Activated naive CD4-positive, alpha-beta T cell treated with anti-CD3 and anti-CD28 coated beads, Interleukin-2, amount 50 U/mL, for 24 hours (primary cell): ENCODE results near the gene TMC2.
"Not testable (repeated sequence)": the region's sequence is repeated elsewhere in the genome, so short reads cannot be mapped to it uniquely, and the experiment has no call there.

Source experiments
- H3K27ac Mint-ChIP-seq: one replicate; pipeline ENCODE4 v1.8.0; 2021; ENCODE audit warnings: mild to moderate bottlenecking, mixed read lengths
- H3K27me3 Mint-ChIP-seq: one replicate; pipeline ENCODE4 v1.8.0; 2021; ENCODE audit warnings: mixed read lengths
- H3K36me3 Mint-ChIP-seq: one replicate; pipeline ENCODE4 v1.8.0; 2021; ENCODE audit warnings: mixed read lengths
- H3K4me1 Mint-ChIP-seq: one replicate; pipeline ENCODE4 v1.8.0; 2021; ENCODE audit warnings: mixed read lengths
- H3K4me3 Mint-ChIP-seq: one replicate; pipeline ENCODE4 v1.8.0; 2021; ENCODE audit warnings: mild to moderate bottlenecking, mixed read lengths
- H3K9me3 Mint-ChIP-seq: one replicate; pipeline ENCODE4 v1.8.0; 2021; ENCODE audit warnings: mixed read lengths

Gene TMC2

DNA sequence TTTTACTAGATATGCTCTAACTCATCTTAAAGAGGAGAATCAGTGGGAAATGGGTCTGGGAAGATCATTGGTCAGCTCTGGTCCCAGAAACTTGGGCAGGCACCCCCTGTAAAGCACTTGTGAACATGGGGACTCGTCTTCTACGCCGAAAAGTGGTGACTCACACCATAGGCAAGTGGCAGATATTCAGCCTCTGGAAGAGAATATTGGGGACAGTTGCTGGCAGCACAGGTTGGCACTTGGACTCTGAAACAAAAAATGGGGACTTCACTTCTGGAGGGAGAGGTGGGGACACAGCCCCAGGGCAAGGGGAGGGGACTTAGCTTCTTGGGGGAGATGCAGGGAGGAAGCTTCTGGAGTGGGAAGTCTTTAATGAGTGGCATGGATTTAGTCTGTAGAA is 15.8 kb upstream of the TMC2 start:
- Mint-ChIP-seq H3K36me3 (no peaks in the 10 kb centered on the region), H3K27ac (no peak overlapping the region), H3K27me3 (no peaks in the 10 kb centered on the region), H3K4me3 (no peak overlapping the region), H3K4me1 (peaks cover 16% of the 10 kb centered on the region), H3K9me3 (no peaks in the 10 kb centered on the region)

- peaks cover 20% of the 10 kb centered on the region for H3K4me1 Mint-ChIP-seq
- no peaks in the 10 kb centered on the region for H3K9me3 Mint-ChIP-seq
- H3K36me3 Mint-ChIP-seq, result no peaks in the 10 kb centered on the region
- no peaks in the 10 kb centered on the region for H3K27me3 Mint-ChIP-seq
- no peak overlapping the region for H3K4me3 Mint-ChIP-seq
- H3K27ac Mint-ChIP-seq, result no peak overlapping the region
Observed at GRCh38 chr20:2521369-2522305, 14.7 kb upstream of the TMC2 start.

DNA sequence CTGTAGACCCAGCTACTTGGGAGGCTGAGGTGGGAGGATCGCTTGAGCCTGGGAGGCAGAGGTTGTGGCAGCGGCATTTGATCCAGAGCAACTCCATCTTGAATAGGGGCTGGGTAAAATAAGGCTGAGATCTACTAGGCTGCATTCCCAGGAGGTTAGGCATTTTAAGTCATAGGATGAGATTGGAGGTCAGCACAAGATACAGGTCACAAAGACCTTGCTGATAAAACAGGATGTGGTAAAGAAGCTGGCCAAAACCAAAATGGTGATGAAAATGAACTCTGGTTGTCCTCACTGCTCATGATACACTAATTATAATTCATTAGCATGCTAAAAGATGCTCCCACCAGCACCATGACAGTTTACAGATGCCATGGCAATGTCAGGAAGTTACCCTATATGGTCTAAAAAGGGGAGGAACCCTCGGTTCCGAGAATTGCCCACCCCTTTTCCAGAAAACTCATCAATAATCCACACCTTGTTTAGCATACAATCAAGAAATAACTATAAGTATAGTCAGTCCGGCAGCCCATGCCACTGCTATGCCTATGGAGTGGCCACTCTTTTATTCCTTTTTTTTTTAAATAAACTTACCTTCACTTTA is 13.4 kb upstream of the TMC2 start:
- peaks cover 20% of the 10 kb centered on the region for H3K4me1 Mint-ChIP-seq
- H3K4me3 Mint-ChIP-seq, H3K27ac Mint-ChIP-seq, H3K36me3 Mint-ChIP-seq, H3K9me3 Mint-ChIP-seq, H3K27me3 Mint-ChIP-seq: not testable (repeated sequence)

DNA sequence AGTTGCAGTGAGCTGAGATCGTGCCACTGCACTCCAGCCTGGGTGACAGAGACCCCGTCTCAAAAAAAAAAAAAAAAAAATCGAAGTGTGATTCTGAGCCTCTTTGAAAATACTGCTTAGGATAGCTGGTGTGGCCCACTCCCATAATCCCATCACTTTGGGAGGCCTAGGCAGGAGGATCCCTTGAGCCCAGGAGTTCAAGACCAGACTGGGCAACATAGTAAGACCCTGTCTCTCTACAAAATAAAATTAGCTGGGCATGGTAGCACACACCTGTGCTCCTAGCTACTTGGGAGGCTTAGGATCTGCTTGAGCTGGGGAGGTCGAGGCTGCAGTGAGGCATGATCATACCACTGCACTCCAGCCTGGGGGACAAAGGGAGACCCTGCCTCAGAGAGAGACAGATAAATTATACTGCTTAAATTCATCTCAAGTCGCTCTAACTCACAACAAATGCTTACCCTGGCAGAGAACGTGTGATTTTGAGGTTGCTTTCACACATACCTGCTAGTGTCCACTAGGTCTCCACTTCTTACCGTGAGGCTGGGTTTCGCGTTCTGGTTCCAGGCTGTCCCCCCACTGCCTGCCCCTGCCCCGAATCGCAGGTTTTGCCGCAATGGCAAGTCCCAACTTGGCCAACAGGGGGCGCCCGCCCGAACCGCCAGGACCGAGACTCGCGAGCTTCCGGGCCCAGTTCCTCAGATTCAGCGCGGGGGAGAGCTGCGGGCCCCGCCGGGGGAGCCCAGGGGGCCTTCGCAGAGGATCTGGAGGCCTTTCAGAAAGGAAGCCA is 12.3 kb upstream of the TMC2 start:
- Mint-ChIP-seq H3K9me3 (no peaks in the 10 kb centered on the region), H3K4me1 (peaks cover 20% of the 10 kb centered on the region), H3K27me3 (no peaks in the 10 kb centered on the region), H3K27ac (peak overlapping the region; percentile 49), H3K4me3 (peak overlapping the region; percentile 88), H3K36me3 (no peaks in the 10 kb centered on the region)

DNA sequence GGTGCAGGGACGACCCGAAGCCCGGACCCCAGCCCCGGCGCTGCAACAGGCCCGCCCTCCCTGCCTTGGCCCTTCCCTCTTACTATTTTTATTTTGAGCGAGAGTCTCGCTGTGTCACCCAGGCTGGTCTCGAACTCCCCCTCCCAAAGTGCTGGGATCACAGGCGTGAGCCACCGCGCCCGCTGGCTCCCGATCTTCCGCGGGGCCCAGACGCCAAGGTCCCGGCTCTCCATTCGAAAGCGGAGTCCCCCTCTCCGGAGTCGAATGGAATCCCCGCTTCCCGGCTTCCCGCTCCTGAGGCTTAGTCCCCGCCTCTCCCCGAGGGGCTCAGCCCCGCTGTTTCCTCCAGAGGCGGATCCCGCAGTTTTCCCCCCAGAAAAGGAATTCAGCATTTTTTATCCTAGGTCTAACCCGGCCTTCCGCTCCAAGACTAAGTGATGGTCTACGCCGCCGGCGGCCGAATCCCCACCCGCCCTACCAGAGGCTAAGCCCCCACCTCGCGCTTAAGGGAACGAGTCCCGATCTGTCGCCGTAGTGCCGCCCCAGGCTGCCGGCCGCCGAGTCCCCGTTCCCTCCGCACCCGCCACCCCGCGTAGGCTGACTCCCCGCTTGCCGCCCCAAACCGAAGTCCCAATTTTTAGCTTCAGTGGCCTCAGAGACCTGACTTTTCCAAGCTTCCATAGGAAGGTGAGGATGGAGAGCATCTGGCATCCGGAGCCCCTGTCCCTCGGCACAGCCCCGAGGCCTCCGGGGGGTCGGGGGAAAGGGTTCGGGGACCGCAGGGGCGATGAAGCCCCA is 11.5 kb upstream of the TMC2 start:
- no peaks in the 10 kb centered on the region for H3K27me3 Mint-ChIP-seq
- H3K4me3 Mint-ChIP-seq, result peak overlapping the region; percentile 88

DNA sequence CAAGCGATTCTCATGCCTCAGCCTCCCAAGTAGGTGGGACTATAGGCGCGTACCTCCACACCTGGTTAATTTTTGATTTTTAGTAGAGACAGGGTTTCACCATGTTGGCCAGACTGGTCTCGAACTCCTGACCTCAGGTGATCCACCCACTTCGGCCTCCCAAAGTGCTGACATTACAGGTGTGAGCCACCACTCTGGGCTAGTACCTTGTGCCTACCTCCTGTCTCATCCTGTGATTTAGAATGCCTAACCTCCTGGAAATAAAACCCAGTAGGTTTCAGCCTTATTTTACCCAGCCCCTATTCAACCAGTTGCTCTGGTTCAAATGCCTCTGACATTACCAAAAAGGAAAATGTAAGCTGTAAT is 10.2 kb upstream of the TMC2 start:
- H3K9me3 Mint-ChIP-seq, H3K27me3 Mint-ChIP-seq, H3K27ac Mint-ChIP-seq, H3K36me3 Mint-ChIP-seq: not testable (repeated sequence)
- peak overlapping the region; percentile 68 for H3K4me3 Mint-ChIP-seq
- H3K4me1 Mint-ChIP-seq, result peaks cover 30% of the 10 kb centered on the region

More for the DNA sequence above, 11.5 kb upstream of the TMC2 start:
- H3K36me3 Mint-ChIP-seq, result no peaks in the 10 kb centered on the region
- no peaks in the 10 kb centered on the region for H3K9me3 Mint-ChIP-seq
- H3K4me1 Mint-ChIP-seq, result peaks cover 24% of the 10 kb centered on the region
- peak overlapping the region; percentile 68 for H3K27ac Mint-ChIP-seq

GRCh38 chr20:2527762-2528161 is 8.6 kb upstream of the TMC2 start:
- Mint-ChIP-seq H3K27me3 (no peaks in the 10 kb centered on the region), H3K4me3 (no peak overlapping the region), H3K36me3 (no peaks in the 10 kb centered on the region), H3K27ac (no peak overlapping the region), H3K4me1 (peaks cover 25% of the 10 kb centered on the region), H3K9me3 (no peaks in the 10 kb centered on the region)

GRCh38 chr20:2528671-2529271 is 7.6 kb upstream of the TMC2 start:
- Mint-ChIP-seq H3K36me3 (no peaks in the 10 kb centered on the region), H3K4me3 (no peak overlapping the region), H3K9me3 (no peaks in the 10 kb centered on the region), H3K27me3 (no peaks in the 10 kb centered on the region), H3K4me1 (peaks cover 25% of the 10 kb centered on the region), H3K27ac (no peak overlapping the region)

GRCh38 chr20:2533118-2533517 is 3.3 kb upstream of the TMC2 start:
- Mint-ChIP-seq H3K36me3 (no peaks in the 10 kb centered on the region), H3K4me3 (no peak overlapping the region), H3K27ac (no peak overlapping the region), H3K4me1 (peaks cover 10% of the 10 kb centered on the region), H3K27me3 (peaks cover 2% of the 10 kb centered on the region), H3K9me3 (no peaks in the 10 kb centered on the region)

DNA sequence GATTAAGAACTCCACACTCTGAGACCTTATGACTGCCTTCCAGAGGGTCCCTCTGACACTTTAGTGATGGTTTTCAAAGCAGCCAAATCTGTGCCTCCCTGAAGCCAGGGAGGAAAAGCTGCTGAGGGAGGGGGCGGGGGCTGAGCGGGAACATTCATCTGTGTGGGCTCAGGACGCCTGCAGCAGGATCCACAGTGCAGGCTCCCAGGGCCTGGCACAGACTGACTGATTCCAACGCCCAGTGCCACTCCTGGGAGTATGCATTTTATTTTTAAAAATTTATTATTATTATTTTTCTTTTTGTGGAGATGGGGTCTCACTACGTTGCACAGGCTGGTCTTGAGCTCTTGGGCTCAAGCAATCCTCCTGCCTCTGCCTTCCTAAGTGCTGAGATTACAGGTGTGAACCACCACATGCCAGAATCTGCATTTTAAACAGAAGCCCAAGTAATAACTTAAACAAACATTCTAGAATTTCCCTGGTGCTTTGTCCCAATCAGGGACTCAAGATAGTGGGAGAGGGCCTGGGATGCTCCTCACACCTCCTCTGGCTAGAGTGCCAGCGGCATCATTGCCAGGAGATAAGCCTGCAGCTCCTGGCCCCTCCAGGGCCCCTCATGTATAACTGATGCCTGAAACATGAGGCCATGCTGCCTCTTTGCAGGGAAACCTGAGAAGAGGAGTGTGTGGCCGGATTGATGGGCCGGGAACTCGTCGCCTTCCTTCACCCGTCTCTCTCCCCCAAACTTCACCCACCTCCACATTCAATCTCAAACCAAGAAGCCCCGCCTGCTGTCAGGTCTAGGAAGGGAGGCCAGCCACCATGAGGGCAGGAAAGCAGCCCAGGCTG is 438 bp upstream of the TMC2 start:
- no peaks in the 10 kb centered on the region for H3K36me3 Mint-ChIP-seq
- peaks cover 8% of the 10 kb centered on the region for H3K27me3 Mint-ChIP-seq
- no peak overlapping the region for H3K4me3 Mint-ChIP-seq
- H3K27ac Mint-ChIP-seq, result no peak overlapping the region
- H3K9me3 Mint-ChIP-seq, result no peaks in the 10 kb centered on the region
- no peaks in the 10 kb centered on the region for H3K4me1 Mint-ChIP-seq

DNA sequence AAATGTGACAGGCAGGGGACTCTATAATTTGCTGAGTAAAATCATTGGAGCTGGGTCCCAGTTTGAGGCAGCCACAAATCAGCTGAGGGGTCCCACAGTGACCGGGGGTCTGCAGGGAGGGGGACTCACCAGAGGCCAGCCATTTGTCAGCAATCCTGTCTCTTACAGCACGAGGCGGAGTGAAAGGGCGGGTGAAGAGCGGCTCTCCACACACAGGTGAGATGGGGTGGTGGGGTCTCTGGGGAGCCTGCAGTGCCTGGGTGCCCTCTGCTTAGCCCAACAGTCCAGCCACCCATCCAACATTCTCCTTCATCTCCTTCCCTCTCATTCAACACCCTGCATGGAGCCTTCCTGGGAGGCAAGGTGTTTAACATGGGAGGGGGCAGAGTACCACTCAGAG is 728 bp downstream of the TMC2 start:
- Mint-ChIP-seq H3K27ac (no peak overlapping the region), H3K4me3 (no peak overlapping the region), H3K27me3 (peaks cover 13% of the 10 kb centered on the region), H3K36me3 (no peaks in the 10 kb centered on the region), H3K4me1 (no peaks in the 10 kb centered on the region), H3K9me3 (no peaks in the 10 kb centered on the region)

DNA sequence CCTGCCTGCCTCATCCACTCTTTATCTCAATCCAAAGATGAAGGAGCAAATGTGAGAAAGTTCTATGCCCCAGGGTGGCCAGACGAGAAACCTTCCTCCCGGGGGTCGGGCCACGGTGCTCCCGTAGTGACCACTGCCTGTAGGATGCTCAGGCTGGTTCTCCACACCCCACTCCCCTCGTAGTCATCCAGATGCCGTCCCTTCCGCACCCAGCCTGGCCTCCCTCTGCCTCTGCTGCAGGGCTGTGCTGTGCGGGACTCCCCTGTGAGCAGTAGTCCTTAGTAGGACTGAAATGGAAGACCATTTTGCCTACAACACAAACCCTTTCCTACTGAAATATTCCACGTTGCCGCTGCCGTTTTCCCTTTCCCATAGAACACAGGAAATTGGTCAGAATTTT is 2.0 kb downstream of the TMC2 start:
- Mint-ChIP-seq H3K36me3 (no peaks in the 10 kb centered on the region), H3K27me3 (peaks cover 13% of the 10 kb centered on the region), H3K9me3 (no peaks in the 10 kb centered on the region), H3K4me1 (no peaks in the 10 kb centered on the region), H3K4me3 (no peak overlapping the region), H3K27ac (no peak overlapping the region)

DNA sequence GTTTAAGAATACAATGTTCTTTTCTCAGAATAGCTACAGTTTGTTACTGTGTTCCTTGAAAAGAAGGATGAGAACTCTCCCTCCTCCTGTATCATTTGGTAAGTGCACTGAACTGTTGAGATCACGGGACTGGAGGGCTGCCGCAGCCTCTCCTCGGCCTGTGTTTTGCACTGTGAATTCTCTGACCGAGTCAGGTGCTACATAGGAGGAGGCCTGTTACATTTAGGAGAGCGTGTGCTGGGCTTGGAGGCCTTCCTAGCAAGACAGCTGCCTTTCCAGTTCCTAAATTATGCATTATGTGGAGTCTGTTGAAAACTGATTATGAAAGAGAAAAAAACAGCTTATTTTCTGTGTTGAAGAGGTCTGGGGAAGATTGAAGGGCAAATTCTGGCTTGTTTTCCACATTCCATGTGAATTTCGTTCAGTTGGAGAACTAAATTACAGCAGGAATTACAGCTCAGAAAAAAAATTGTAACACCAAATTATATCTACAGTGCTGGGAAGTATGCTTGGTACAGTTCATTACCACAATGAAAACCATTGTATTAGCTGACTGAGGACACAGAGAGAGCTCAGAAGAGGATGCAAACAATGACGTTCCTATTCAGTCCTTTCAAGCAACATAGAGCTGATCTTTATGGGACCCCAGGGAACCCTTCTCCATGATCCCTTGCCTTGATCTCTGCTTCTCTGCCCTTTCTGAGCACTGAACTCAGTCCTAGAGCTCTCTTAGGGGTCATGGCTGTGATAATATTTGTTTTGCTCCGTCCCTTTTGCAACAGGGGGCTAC is 2.8 kb downstream of the TMC2 start:
- Mint-ChIP-seq H3K9me3 (no peaks in the 10 kb centered on the region), H3K27me3 (peaks cover 13% of the 10 kb centered on the region), H3K36me3 (no peaks in the 10 kb centered on the region), H3K27ac (no peak overlapping the region), H3K4me3 (no peak overlapping the region), H3K4me1 (no peaks in the 10 kb centered on the region)

DNA sequence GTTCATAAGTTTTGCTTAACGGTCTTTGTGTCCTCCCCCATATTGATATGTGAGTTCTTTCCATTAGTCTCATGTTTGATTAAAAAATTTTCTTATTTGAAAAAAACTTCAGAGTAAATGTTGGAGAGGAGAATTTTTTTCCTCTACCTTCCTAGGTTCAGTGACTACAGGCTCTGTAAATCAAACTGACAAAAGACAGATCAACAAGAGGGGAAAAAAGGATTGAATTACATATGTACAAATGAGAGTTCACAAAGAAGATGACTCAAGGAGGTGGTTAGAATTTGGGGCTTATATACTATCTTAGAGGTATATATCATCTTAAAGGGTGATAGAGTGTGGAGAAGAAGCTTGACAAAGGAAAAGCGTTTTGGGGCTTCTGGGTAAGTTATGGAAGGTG is 5.6 kb downstream of the TMC2 start:
- Mint-ChIP-seq H3K9me3 (no peaks in the 10 kb centered on the region), H3K36me3 (no peaks in the 10 kb centered on the region), H3K4me1 (no peaks in the 10 kb centered on the region), H3K27ac (no peak overlapping the region), H3K27me3 (peaks cover 22% of the 10 kb centered on the region), H3K4me3 (no peak overlapping the region)
